Hepatic stellate cell (primary cell): ENCODE results near the gene KIF21B.
"Not testable (repeated sequence)": the region's sequence is repeated elsewhere in the genome, so short reads cannot be mapped to it uniquely, and the experiment has no call there.

Experiments used
- DNase-seq: peaks from one replicate; pipeline ENCODE4 v3.0.0; 2011; ENCODE audit warnings: low spot score

Gene KIF21B

GRCh38 chr1:200970771-200971427 is 52.6 kb downstream of the KIF21B start:
- no peak for DNase-seq

- DNase-seq = no peak
These were observed 53.6 kb downstream of the KIF21B start for GRCh38 chr1:200969726-200970561.

GRCh38 chr1:200968469-200969410 is 54.8 kb downstream of the KIF21B start:
- DNase-seq = no peak

- no peak for DNase-seq
These were observed 55.6 kb downstream of the KIF21B start for GRCh38 chr1:200967693-200968468.

GRCh38 chr1:200966934-200967333 is 56.6 kb downstream of the KIF21B start:
- no peak for DNase-seq

- no peak for DNase-seq
These were observed 58.3 kb downstream of the KIF21B start for GRCh38 chr1:200965111-200965805.

- DNase-seq = not testable (repeated sequence)
These were observed 59.6 kb downstream of the KIF21B start for GRCh38 chr1:200963888-200964287.

GRCh38 chr1:200963076-200963475 is 60.4 kb downstream of the KIF21B start:
- DNase-seq = no peak

GRCh38 chr1:200962631-200963030 is 60.9 kb downstream of the KIF21B start:
- no peak for DNase-seq

- DNase-seq = not testable (repeated sequence)
These were observed 61.4 kb downstream of the KIF21B start for GRCh38 chr1:200962151-200962550.

GRCh38 chr1:200960948-200961340 is 62.6 kb downstream of the KIF21B start:
- no peak for DNase-seq

- DNase-seq = no peak
These were observed 63.1 kb downstream of the KIF21B start for GRCh38 chr1:200960236-200960947.

- no peak for DNase-seq
These were observed 64.0 kb downstream of the KIF21B start for GRCh38 chr1:200959411-200959921.

- no peak for DNase-seq
These were observed 64.9 kb downstream of the KIF21B start for GRCh38 chr1:200958597-200958996.

GRCh38 chr1:200954434-200954833 is 69.1 kb downstream of the KIF21B start:
- DNase-seq = no peak

- DNase-seq = no peak
These were observed 72.5 kb downstream of the KIF21B start for GRCh38 chr1:200951016-200951415.

- no peak for DNase-seq
These were observed 73.9 kb downstream of the KIF21B start for GRCh38 chr1:200949626-200950025.

- no peak for DNase-seq
These were observed 76.4 kb downstream of the KIF21B start for GRCh38 chr1:200947059-200947566.

GRCh38 chr1:200945111-200945510 is 78.4 kb downstream of the KIF21B start:
- no peak for DNase-seq

- DNase-seq = no peak
These were observed 84.6 kb downstream of the KIF21B start for GRCh38 chr1:200938955-200939354.
